ENCODE measurements around the gene AOC1.

DNA sequence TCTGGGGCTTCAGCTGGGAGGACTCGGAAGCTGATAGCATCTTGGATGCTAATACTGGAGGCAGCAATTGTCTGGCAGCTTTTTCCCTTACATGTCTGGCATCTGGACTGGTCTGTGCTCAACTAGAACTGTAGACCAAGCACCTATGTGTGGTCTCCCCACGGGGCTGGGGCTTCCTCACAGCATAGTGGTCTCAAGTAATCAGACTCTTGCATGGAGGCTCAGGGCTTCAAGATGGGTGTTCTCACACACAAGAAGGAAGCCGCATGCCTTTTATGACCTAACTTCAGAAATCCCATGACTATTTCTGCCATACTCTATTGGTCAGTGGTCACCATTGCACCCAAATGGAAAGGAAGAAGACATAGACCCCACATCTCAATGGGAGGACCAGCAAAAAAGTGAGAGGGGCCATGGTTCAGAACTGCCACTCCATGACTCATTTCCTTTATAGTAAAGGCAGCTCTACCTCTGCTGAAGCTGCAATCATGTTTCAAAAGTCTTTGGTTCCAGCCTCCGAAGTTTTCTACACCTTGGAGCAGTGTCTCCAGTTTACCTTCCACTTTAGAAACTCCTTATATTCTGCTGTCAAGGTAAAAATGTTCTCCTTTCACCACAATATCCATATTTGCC lies 14.7 kb downstream of the AOC1 start:
- TF ChIP-seq, protein P1, sequence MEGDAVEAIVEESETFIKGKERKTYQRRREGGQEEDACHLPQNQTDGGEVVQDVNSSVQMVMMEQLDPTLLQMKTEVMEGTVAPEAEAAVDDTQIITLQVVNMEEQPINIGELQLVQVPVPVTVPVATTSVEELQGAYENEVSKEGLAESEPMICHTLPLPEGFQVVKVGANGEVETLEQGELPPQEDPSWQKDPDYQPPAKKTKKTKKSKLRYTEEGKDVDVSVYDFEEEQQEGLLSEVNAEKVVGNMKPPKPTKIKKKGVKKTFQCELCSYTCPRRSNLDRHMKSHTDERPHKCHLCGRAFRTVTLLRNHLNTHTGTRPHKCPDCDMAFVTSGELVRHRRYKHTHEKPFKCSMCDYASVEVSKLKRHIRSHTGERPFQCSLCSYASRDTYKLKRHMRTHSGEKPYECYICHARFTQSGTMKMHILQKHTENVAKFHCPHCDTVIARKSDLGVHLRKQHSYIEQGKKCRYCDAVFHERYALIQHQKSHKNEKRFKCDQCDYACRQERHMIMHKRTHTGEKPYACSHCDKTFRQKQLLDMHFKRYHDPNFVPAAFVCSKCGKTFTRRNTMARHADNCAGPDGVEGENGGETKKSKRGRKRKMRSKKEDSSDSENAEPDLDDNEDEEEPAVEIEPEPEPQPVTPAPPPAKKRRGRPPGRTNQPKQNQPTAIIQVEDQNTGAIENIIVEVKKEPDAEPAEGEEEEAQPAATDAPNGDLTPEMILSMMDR (IDR thresholded peaks at IDR 0.05): no peak
- TF ChIP-seq POLR2A (IDR thresholded peaks at IDR 0.05): no peak
